HepG2 (cell line): Measurements from ENCODE around the gene ATP6V0A1. TPM values are rescaled to one million over a fixed set of nuclear protein-coding genes. Genes with fewer than 3 reads are reported as not detected.

Experiments used
- CAMTA2 ChIP-seq: sonication (generic); formaldehyde crosslinking; IDR thresholded peaks from 2 replicates; pipeline ENCODE4 v1.4.0; 2020; ENCODE audit warnings: mild to moderate bottlenecking, missing genetic modification reagents, borderline replicate concordance
- CREB1 ChIP-seq, 2 experiments: fragments of 450-650 bp in 1 of 2; IDR thresholded peaks; 2 replicates each; pipeline ENCODE4 v1.6.1; 2016 to 2017; ENCODE audit warnings: control low read depth in 1 of 2, mild to moderate bottlenecking in 1 of 2, missing compliant biosample characterization in 1 of 2, missing genetic modification characterization in 1 of 2
- HMGA1 ChIP-seq: sonication (generic); formaldehyde crosslinking; conservative IDR thresholded peaks from 2 replicates; pipeline ENCODE4 v1.4.0; 2020; ENCODE audit warnings: missing genetic modification reagents
- MED8 ChIP-seq: sonication (generic); formaldehyde crosslinking; IDR thresholded peaks from 2 replicates; pipeline ENCODE4 v1.8.1; 2023; ENCODE audit warnings: mild to moderate bottlenecking, missing genetic modification reagents; ENCODE audit not compliant: insufficient replicate concordance
- MIER3 ChIP-seq: IDR thresholded peaks from 2 replicates; pipeline ENCODE4 v1.6.1; 2016; ENCODE audit warnings: missing compliant biosample characterization, borderline replicate concordance
- NFYB ChIP-seq: sonication (generic); formaldehyde crosslinking; IDR thresholded peaks from 2 replicates; pipeline ENCODE4 v1.4.0; 2020; ENCODE audit warnings: missing genetic modification reagents
- PRDM15 ChIP-seq: sonication (generic); formaldehyde crosslinking; IDR thresholded peaks from 2 replicates; pipeline ENCODE4 v1.4.0; 2020; ENCODE audit warnings: missing genetic modification reagents
- ZNF205 ChIP-seq: IDR thresholded peaks from 2 replicates; pipeline ENCODE4 v1.6.1; 2018; ENCODE audit warnings: missing biosample characterization, missing genetic modification reagents
- ZNF512 ChIP-seq: sonication (generic); formaldehyde crosslinking; IDR thresholded peaks from 2 replicates; pipeline ENCODE4 v1.4.0; 2020; ENCODE audit warnings: mild to moderate bottlenecking, missing genetic modification reagents
- ZNF569 ChIP-seq: sonication (generic); formaldehyde crosslinking; IDR thresholded peaks from 2 replicates; pipeline ENCODE4 v1.5.0; 2020; ENCODE audit warnings: mild to moderate bottlenecking, missing genetic modification reagents, moderate library complexity, borderline replicate concordance
- ZNF839 ChIP-seq: sonication (generic); formaldehyde crosslinking; IDR thresholded peaks from 2 replicates; pipeline ENCODE4 v1.4.0; 2020; ENCODE audit warnings: missing genetic modification reagents, mild to moderate bottlenecking, borderline replicate concordance
- polyA plus RNA-seq, 8 experiments: library from polyadenylated mRNA; depleted of rRNA in 3 of 8; stranded (reverse) in 7 of 8; unstranded in 1 of 8; fragments of >200 nt; fragmentation: Illumina TruSeq in 4 of 8; extraction: Trizol in 4 of 8; gene quantifications; 2 replicates each; pipeline versions ENCODE4 v1.2.1 to v1.2.3, GENCODE V29; 2011 to 2016; ENCODE audit warnings: low read depth in 4 of 8, missing spikeins in 1 of 8, mixed read lengths in 1 of 8; ENCODE audit not compliant: insufficient read depth in 1 of 8
- total RNA-seq, 5 experiments: library from RNA; depleted of rRNA; stranded (reverse); fragments of >200 nt; fragmentation: Illumina TruSeq; extraction: Trizol; gene quantifications; 2 replicates each; pipeline ENCODE4 v1.2.3, GENCODE V29; 2016; ENCODE audit warnings: low read depth in 1 of 5
- TF ChIP-seq, protein P1 (sequence below): sonication (generic); formaldehyde crosslinking; IDR thresholded peaks from 2 replicates; pipeline ENCODE4 v1.9.0; 2022; ENCODE audit warnings: missing genetic modification reagents, mild to moderate bottlenecking, borderline replicate concordance
- TF ChIP-seq, protein P2 (sequence below): sonication (generic); formaldehyde crosslinking; IDR thresholded peaks from 2 replicates; pipeline ENCODE4 v1.5.1; 2020; ENCODE audit warnings: mild to moderate bottlenecking, missing genetic modification reagents, moderate library complexity

ATP6V0A1 gene
- total and polyA plus RNA-seq, 2 of the 13 experiments (the other 11 are each of a cell fraction or from before 2014, with no cell fraction given): 27.9 to 54.1 TPM

GRCh38 chr17:42536372-42537155 is 77.9 kb downstream of the ATP6V0A1 start (continued):
- TF ChIP-seq ZNF569 (CRISPR knock-in tag) (no peak), ZNF512 (CRISPR knock-in tag) (peak; percentile 65; the same call in 1 of the 2 replicates), PRDM15 (CRISPR knock-in tag) (no peak; the same call in 1 of the 2 replicates), ZNF205 (peak; percentile 73), CAMTA2 (no peak), ZNF839 (CRISPR knock-in tag) (0 out of 2 replicates have a peak, but pooled peaks have one; percentile 24), MED8 (CRISPR knock-in tag) (no peak), CREB1 (IDR thresholded peaks at IDR 0.05) (no peak), CREB1 (CRISPR knock-in tag; IDR thresholded peaks at IDR 0.05) (no peak), HMGA1 (CRISPR knock-in tag) (no peak), MIER3 (CRISPR knock-in tag) (peak; percentile 16; the same call in 1 of the 2 replicates), NFYB (CRISPR knock-in tag) (0 out of 2 replicates have a peak, but pooled peaks have one; percentile 32)
- TF ChIP-seq, protein P1, sequence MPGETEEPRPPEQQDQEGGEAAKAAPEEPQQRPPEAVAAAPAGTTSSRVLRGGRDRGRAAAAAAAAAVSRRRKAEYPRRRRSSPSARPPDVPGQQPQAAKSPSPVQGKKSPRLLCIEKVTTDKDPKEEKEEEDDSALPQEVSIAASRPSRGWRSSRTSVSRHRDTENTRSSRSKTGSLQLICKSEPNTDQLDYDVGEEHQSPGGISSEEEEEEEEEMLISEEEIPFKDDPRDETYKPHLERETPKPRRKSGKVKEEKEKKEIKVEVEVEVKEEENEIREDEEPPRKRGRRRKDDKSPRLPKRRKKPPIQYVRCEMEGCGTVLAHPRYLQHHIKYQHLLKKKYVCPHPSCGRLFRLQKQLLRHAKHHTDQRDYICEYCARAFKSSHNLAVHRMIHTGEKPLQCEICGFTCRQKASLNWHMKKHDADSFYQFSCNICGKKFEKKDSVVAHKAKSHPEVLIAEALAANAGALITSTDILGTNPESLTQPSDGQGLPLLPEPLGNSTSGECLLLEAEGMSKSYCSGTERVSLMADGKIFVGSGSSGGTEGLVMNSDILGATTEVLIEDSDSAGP: peak; percentile 93; the same call in 1 of the 2 replicates
- TF ChIP-seq, protein P2, sequence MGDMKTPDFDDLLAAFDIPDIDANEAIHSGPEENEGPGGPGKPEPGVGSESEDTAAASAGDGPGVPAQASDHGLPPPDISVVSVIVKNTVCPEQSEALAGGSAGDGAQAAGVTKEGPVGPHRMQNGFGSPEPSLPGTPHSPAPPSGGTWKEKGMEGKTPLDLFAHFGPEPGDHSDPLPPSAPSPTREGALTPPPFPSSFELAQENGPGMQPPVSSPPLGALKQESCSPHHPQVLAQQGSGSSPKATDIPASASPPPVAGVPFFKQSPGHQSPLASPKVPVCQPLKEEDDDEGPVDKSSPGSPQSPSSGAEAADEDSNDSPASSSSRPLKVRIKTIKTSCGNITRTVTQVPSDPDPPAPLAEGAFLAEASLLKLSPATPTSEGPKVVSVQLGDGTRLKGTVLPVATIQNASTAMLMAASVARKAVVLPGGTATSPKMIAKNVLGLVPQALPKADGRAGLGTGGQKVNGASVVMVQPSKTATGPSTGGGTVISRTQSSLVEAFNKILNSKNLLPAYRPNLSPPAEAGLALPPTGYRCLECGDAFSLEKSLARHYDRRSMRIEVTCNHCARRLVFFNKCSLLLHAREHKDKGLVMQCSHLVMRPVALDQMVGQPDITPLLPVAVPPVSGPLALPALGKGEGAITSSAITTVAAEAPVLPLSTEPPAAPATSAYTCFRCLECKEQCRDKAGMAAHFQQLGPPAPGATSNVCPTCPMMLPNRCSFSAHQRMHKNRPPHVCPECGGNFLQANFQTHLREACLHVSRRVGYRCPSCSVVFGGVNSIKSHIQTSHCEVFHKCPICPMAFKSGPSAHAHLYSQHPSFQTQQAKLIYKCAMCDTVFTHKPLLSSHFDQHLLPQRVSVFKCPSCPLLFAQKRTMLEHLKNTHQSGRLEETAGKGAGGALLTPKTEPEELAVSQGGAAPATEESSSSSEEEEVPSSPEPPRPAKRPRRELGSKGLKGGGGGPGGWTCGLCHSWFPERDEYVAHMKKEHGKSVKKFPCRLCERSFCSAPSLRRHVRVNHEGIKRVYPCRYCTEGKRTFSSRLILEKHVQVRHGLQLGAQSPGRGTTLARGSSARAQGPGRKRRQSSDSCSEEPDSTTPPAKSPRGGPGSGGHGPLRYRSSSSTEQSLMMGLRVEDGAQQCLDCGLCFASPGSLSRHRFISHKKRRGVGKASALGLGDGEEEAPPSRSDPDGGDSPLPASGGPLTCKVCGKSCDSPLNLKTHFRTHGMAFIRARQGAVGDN: peak; percentile 96
